HEK293 (cell line): ENCODE results near the gene PUDP.

Source experiments
- CTCF ChIP-seq: fragments of 450-650 bp; formaldehyde crosslinking; IDR thresholded peaks from 2 replicates; pipeline ENCODE4 v1.5.1; 2016; ENCODE audit warnings: missing biosample characterization, missing genetic modification characterization
- PBX3 ChIP-seq: sonication (generic); formaldehyde crosslinking; IDR thresholded peaks from 2 replicates; pipeline ENCODE4 v1.8.1; 2022; ENCODE audit warnings: mild to moderate bottlenecking, moderate library complexity, missing genetic modification reagents
- REST ChIP-seq: fragments of 450-650 bp; formaldehyde crosslinking; IDR thresholded peaks from 2 replicates; pipeline ENCODE4 v1.5.1; 2016; ENCODE audit warnings: missing biosample characterization, missing genetic modification characterization
- SP2 ChIP-seq: fragments of 450-650 bp; formaldehyde crosslinking; IDR thresholded peaks from 2 replicates; pipeline ENCODE4 v1.5.1; 2016; ENCODE audit warnings: missing biosample characterization, missing genetic modification characterization
- ZNF24 ChIP-seq: fragments of 450-650 bp; formaldehyde crosslinking; IDR thresholded peaks from 2 replicates; pipeline ENCODE4 v1.5.1; 2016; ENCODE audit warnings: missing biosample characterization, missing genetic modification characterization
- ZNF426 ChIP-seq: fragments of 450-650 bp; formaldehyde crosslinking; IDR thresholded peaks from 2 replicates; pipeline ENCODE4 v1.5.1; 2017; ENCODE audit warnings: missing biosample characterization, missing genetic modification characterization, mild to moderate bottlenecking, inconsistent platforms, moderate library complexity
- ZNF514 ChIP-seq: fragments of 450-650 bp; formaldehyde crosslinking; IDR thresholded peaks from 2 replicates; pipeline ENCODE4 v1.5.1; 2016; ENCODE audit warnings: missing biosample characterization, missing genetic modification characterization
- ZNF530 ChIP-seq: fragments of 450-650 bp; formaldehyde crosslinking; IDR thresholded peaks from 2 replicates; pipeline ENCODE4 v1.5.1; 2016; ENCODE audit warnings: low read depth, missing biosample characterization, missing genetic modification characterization
- ZNF549 ChIP-seq: fragments of 450-650 bp; IDR thresholded peaks from 2 replicates; pipeline ENCODE4 v1.5.1; 2018; ENCODE audit warnings: missing biosample characterization, missing genetic modification characterization, mild to moderate bottlenecking, inconsistent platforms, moderate library complexity
- ZSCAN5A ChIP-seq: fragments of 450-650 bp; formaldehyde crosslinking; IDR thresholded peaks from 2 replicates; pipeline ENCODE4 v1.5.1; 2016; ENCODE audit warnings: missing biosample characterization, missing genetic modification characterization

GRCh38 chrX:7163146-7163677 is 15.3 kb upstream of the PUDP start:
- TF ChIP-seq ZNF530 (tag by site-specific recombination) (no peak), PBX3 (CRISPR knock-in tag) (no peak), ZNF549 (tag by site-specific recombination) (no peak), CTCF (tag by site-specific recombination) (no peak), ZNF514 (tag by site-specific recombination) (no peak), ZNF24 (tag by site-specific recombination) (no peak), ZSCAN5A (no peak), SP2 (tag by site-specific recombination) (no peak), REST (no peak), ZNF426 (no peak)
